ENCODE results near the gene MOV10.

The MOV10 gene

DNA sequence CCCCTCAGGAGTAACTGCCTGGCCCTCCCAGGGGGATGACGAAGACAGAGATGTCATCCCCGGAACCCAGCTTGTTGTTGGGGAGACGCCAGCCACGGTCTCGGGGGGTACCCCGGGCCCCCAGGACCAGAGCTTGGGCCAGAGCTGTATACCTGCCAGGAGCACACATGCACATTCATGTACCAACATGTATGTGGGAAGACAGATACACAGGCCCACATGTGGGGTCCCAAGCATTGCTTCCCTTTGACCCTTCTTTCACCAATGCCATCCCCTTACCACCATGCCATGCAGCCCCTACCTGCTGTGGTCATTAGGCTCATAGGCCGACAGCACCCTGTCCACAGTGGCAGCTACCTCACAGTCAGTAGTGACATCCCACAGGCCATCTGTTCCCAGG is 35.7 kb downstream of the MOV10 start:
- Mint-ChIP-seq H3K4me3 (no peak overlapping the region), H3K27ac (no peak overlapping the region), H3K4me1 (peaks cover 28% of the 10 kb centered on the region), H3K27me3 (peaks cover 20% of the 10 kb centered on the region), H3K9me3 (no peaks in the 10 kb centered on the region), H3K36me3 (ENCODE audit: low read depth) (no peaks in the 10 kb centered on the region)
- ATAC-seq (no peak), DNase-seq (no peak)

DNA sequence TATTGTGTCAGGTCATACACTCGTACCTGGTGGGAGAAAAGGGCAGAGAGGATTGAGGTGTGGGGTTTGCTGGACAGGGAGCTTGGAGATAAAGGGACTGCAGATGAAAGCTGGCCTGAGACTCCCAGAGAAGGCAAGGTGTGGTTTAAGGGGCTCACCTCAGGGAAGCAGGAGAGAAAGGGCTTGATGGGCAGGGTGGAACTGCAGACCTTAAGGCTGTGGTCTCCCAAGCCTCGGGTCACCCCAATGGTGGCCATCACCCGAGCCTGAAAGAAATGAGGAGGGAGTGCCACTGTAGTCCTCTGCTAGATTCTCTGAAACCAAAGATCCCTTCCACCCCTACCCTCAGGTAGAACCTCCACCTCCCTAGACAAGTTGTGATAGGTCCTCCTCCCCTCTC is 36.1 kb downstream of the MOV10 start:
- DNase-seq (no peak), ATAC-seq (no peak)
- no peaks in the 10 kb centered on the region for H3K9me3 Mint-ChIP-seq
- H3K4me3 Mint-ChIP-seq, result no peak overlapping the region
- peaks cover 26% of the 10 kb centered on the region for H3K4me1 Mint-ChIP-seq
- H3K36me3 Mint-ChIP-seq (ENCODE audit: low read depth), result no peaks in the 10 kb centered on the region
- peaks cover 20% of the 10 kb centered on the region for H3K27me3 Mint-ChIP-seq
- no peak overlapping the region for H3K27ac Mint-ChIP-seq

DNA sequence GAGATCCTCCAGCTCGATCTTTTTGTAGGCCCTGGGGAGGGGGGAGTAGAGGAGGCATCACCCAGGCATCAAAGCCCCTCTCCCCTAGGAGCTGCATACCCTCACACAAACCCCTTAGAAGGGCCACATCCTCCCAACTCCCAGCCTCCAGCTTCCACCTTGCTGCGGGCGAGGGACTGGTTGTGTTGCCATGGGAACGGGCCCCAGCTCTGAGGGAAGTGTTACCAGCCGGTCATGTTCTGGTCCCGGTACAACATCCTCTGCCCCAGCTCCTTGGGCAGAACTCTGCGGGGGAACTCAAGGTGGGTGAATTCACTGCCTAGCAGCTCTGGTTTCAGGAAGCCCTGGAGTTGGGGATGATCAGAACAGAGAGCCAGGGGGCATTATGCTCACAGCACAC is 36.6 kb downstream of the MOV10 start:
- H3K36me3 Mint-ChIP-seq (ENCODE audit: low read depth), result no peaks in the 10 kb centered on the region
- peaks cover 26% of the 10 kb centered on the region for H3K4me1 Mint-ChIP-seq
- ATAC-seq (no peak), DNase-seq (no peak)
- no peak overlapping the region for H3K4me3 Mint-ChIP-seq
- no peak overlapping the region for H3K27ac Mint-ChIP-seq
- H3K27me3 Mint-ChIP-seq, result peaks cover 20% of the 10 kb centered on the region
- no peaks in the 10 kb centered on the region for H3K9me3 Mint-ChIP-seq

DNA sequence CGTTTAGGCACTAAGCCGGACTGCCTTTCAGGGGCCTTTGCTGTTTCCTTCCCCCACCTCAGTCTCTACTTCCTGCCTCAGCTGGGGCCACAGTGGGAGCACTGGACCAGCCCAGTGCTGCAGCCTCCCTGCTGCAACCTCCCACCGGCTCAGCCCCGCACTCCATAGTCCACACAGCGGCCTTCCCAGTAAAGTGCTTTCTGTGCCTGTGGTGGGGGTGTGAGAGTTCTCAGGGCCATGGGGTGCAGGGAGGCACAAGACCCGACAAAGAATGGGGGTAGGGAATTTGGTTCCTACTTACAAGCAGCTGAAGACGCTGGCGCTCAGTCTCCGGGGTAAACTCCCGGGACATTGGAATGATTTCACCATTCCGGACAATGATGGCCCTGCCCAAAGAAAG is 37.2 kb downstream of the MOV10 start:
- Mint-ChIP-seq H3K27ac (no peak overlapping the region), H3K4me3 (no peak overlapping the region), H3K27me3 (peaks cover 20% of the 10 kb centered on the region), H3K4me1 (peaks cover 29% of the 10 kb centered on the region), H3K9me3 (no peaks in the 10 kb centered on the region), H3K36me3 (ENCODE audit: low read depth) (no peaks in the 10 kb centered on the region)
- ATAC-seq, result no peak
- no peak for DNase-seq

DNA sequence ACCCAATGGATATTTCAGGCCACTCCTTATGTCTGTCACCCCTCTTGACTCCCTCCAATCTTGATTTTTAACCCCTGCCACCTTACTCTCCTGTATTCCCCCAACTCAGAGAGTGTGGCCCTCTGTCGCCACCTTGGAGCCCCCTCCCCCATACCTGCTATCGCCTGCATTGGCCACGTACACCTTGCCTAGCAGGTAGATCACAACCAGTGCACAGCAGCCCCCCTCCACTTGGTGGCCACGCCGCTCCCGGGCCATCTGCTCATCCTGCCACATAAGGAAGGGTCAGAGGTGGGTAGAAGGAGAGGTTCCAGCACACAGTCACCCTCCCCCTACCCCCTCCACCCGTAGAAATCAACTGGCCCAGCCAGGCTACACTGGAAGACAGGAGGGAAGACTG is 37.7 kb downstream of the MOV10 start:
- DNase-seq (no peak), ATAC-seq (no peak)
- Mint-ChIP-seq H3K9me3 (no peaks in the 10 kb centered on the region), H3K4me1 (peaks cover 30% of the 10 kb centered on the region), H3K36me3 (ENCODE audit: low read depth) (no peaks in the 10 kb centered on the region), H3K27ac (no peak overlapping the region), H3K4me3 (no peak overlapping the region), H3K27me3 (peaks cover 20% of the 10 kb centered on the region)

DNA sequence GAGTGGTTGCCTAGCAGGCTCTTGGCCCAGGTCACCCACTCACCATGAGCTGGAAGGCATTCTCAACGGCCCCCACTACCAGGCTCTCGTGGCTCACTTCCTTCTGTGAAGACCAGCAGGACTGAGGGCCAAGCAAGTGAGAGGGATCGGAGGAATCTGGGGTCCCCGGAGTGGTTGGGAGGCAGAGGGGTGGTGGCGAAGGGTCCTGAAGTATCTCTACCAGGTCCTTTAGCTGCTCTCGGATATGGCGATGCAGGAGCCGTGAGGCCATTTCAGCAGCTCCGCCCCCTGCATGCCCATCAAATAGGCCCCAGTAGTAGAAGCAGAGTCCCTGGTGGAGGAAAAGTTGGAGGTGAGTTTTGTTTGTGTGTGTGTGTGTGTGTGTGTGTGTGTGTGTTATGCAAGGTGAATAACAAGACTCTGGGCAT is 38.3 kb downstream of the MOV10 start:
- Mint-ChIP-seq H3K9me3 (no peaks in the 10 kb centered on the region), H3K27ac (no peak overlapping the region), H3K36me3 (ENCODE audit: low read depth) (no peaks in the 10 kb centered on the region), H3K27me3 (peaks cover 20% of the 10 kb centered on the region), H3K4me1 (peaks cover 35% of the 10 kb centered on the region), H3K4me3 (no peak overlapping the region)
- ATAC-seq (no peak), DNase-seq (no peak)

DNA sequence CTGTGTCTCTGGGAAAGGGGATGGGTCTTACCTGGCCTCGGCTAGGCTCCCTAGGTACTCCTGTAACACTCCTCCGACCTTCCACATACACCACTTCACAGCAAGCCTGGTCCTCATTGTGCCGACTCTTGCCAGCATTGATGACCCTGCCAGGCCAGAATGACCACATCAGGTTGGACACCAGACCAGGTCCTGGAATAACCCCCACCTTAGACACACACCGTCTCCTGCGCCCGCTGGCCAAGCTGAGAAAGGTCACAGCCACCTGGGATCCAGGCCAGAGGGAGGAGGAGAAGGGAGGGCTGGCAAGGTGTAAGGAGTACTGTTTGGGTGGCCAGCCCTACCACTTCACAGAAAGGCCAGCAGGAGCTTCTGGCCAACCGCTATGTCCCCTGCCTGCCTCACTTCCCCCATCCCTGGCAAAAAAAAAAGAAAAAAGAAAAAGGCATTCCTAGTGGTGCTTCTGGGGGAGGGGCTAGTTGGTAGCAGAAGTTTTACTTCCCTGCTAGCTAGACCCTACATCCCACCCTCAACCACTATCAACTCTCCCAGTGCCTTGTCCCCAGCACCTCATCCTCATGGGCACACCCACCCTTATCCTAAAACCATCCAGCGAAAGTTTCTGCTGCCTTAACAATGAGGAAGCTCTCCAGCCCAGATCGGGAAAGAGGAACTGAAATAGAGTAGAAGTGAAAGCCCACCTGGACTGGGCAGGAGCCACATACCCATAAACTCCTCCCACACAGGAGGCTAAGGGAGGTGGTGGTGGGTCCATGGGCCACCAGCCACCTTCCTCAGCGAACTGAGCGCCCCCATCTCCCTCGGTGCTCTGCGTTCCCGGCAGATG is 39.2 kb downstream of the MOV10 start:
- Mint-ChIP-seq H3K4me3 (peak overlapping the region; percentile 38), H3K4me1 (peaks cover 36% of the 10 kb centered on the region), H3K27ac (peak overlapping the region; percentile 3), H3K9me3 (no peaks in the 10 kb centered on the region), H3K27me3 (peaks cover 19% of the 10 kb centered on the region), H3K36me3 (ENCODE audit: low read depth) (no peaks in the 10 kb centered on the region)
- ATAC-seq, result no peak
- DNase-seq, result no peak

DNA sequence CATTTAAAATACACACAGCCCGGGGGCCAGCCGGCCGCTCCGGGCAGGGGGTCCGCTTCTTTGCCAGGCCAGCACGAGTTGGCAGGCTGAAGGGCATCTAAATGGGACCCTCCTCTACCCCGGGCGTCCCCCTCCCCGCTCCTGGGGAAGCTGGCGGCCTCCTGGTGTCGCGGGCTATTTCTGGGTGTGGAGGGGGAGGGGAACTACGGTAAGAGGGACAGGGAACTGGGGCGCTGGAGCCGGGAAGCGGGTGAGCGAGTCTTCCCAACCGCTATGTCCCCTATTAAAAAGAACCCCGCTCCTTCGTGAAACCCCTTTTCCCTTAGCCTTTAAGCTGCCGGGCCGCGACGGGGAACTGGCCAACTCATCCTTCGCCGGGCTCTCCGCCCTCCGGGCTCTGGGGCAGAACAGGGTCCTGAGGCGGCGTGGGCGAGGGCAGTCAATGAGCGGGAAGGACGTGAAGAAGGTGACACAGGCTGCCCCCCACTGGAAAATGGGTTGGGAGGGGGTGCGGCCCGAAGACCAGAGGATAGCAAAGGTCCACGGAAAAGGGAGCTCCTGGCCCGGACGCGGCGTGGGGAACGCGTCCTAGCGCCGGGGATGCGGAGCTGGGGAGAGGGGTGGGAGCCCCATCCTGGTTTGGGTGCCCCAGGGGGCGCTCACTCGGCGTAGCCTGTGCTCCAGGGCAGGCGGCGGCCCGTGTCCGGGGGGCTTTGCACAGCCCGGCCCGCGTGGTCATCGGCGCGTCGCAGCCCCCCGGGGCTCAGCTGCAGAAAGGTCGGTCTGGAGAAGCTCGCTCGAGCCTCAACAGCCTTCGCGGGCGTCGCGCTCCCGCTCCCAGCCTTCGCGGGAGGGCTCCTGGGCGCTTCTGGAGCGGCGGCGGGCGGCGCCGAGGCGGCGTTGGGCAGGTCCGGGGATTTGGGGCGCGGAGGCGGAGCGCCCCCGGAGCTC is 40.1 kb downstream of the MOV10 start:
- peaks cover 25% of the 10 kb centered on the region for H3K27me3 Mint-ChIP-seq
- H3K27ac Mint-ChIP-seq, result no peak overlapping the region
- no peaks in the 10 kb centered on the region for H3K36me3 Mint-ChIP-seq (ENCODE audit: low read depth)
- peaks cover 34% of the 10 kb centered on the region for H3K4me1 Mint-ChIP-seq
- H3K9me3 Mint-ChIP-seq, result no peaks in the 10 kb centered on the region
- ATAC-seq, result peak; percentile 1
- H3K4me3 Mint-ChIP-seq, result peak overlapping the region; percentile 71
- no peak for DNase-seq

DNA sequence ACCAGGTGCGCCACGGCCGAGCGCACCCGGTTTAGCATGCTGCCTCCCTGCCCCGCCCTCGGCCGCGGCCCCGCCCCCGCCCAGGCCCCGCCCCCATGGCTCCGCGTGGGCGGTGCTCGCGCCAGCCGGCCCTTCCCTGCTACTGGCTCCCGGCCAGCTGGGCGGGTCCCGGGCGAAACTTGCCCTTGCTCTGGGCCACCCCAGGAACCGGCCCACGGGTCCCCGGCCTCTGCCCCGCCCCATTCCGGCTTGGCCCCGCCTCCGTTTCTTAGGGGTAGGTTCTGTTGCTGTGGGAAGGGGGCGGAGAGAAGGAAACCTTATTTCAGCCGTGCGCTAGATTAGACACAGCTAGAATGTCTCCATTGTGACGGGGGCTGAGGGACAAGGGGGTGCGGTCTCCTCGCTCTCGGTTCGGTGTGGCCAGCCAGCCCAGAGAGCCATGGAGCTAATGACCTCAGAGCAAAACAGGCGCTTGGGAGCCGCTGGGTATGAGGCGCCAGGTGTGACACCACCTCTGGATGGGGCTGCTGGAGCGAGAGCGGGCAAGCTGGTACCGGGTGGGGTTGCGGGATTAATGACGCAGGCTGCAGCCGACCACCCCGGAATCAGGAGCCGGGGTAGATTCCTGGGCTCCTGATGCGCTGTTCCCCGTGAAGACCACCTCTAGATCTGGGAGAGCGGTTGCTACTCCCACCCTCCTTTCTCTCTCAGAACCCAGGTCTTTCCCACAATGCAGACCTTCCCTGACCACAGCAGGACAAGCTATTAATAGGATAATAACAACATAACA is 41.0 kb downstream of the MOV10 start, which contains the start of gene PPM1J:
Gene PPM1J, minus strand, starts transcription at position 69 of the 790 bp plus-strand sequence. Its CDS starts 31 bp downstream, at position 38.
- Mint-ChIP-seq H3K9me3 (no peaks in the 10 kb centered on the region), H3K4me1 (peaks cover 30% of the 10 kb centered on the region), H3K4me3 (peak within 1 kb of the TSS; percentile 76), H3K27me3 (peaks cover 28% of the 10 kb centered on the region), H3K36me3 (ENCODE audit: low read depth) (no peaks in the 10 kb centered on the region), H3K27ac (no peak within 1 kb of the TSS)
- DNase-seq (peak; percentile 97), ATAC-seq (peak; percentile 78)

DNA sequence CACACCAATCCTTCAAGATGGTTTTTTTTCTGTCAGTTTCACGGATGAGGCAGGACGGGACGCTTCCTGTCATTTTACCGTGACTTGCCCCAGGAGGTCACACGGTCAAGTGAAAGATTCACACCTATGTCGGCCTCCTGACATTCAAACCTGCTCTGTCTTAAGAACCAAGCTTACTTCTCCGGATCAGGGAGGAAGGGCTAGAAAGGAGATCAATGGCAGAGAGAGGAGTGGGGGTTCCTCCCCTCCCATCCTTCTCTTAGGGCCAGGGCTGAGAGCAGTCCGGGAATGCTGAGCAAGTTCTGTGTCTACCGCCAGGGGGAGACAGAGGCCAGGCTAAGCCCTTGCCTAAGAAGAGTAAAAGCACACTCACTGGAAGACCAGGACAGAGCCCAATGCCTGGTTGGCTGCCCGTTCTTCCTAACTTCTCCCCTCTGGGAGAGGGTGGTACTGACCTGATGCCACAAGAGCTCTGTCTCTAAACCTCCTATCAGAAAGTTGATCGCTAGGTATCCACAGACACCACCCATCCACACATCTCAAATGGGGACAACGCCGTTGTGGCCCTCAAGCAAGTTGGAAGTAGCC is 41.8 kb downstream of the MOV10 start:
- H3K36me3 Mint-ChIP-seq (ENCODE audit: low read depth), result no peaks in the 10 kb centered on the region
- no peak overlapping the region for H3K27ac Mint-ChIP-seq
- peak; percentile 87 for DNase-seq
- ATAC-seq, result peak; percentile 45
- peaks cover 28% of the 10 kb centered on the region for H3K27me3 Mint-ChIP-seq
- H3K9me3 Mint-ChIP-seq, result no peaks in the 10 kb centered on the region
- H3K4me1 Mint-ChIP-seq, result peaks cover 30% of the 10 kb centered on the region
- H3K4me3 Mint-ChIP-seq, result peak overlapping the region; percentile 76

DNA sequence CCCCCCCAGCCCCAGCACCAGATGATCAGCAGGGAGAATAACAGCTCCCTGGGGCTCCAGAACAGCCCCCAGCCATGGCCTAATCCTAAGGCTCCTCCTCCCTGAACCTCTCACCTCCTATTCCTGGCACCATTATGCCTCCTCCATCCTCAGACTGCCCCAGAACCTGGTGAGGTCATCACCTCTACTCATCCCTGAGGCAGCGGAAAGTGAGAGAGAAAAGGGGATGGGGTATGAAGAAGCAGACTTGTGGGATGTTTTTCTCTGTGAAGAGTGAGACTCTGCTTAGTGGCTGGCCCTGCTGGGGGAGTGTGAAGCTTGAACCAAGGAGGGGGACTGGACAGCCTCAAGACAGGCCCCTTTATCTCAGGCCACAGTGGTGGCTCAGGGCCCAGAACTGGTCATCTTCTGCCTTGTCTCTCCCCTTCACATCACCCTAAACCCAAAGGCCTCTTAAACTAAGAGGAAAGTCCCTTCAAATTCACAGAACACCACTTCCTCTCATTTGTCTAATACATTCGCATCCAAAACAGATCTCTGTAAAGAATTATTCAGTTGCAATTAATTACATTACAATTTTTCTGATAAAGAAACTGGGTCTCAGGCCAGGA is 42.9 kb downstream of the MOV10 start:
- Mint-ChIP-seq H3K4me3 (no peak overlapping the region), H3K9me3 (no peaks in the 10 kb centered on the region), H3K27ac (no peak overlapping the region), H3K4me1 (peaks cover 36% of the 10 kb centered on the region), H3K36me3 (ENCODE audit: low read depth) (no peaks in the 10 kb centered on the region), H3K27me3 (peaks cover 33% of the 10 kb centered on the region)
- no peak for ATAC-seq
- DNase-seq, result no peak

DNA sequence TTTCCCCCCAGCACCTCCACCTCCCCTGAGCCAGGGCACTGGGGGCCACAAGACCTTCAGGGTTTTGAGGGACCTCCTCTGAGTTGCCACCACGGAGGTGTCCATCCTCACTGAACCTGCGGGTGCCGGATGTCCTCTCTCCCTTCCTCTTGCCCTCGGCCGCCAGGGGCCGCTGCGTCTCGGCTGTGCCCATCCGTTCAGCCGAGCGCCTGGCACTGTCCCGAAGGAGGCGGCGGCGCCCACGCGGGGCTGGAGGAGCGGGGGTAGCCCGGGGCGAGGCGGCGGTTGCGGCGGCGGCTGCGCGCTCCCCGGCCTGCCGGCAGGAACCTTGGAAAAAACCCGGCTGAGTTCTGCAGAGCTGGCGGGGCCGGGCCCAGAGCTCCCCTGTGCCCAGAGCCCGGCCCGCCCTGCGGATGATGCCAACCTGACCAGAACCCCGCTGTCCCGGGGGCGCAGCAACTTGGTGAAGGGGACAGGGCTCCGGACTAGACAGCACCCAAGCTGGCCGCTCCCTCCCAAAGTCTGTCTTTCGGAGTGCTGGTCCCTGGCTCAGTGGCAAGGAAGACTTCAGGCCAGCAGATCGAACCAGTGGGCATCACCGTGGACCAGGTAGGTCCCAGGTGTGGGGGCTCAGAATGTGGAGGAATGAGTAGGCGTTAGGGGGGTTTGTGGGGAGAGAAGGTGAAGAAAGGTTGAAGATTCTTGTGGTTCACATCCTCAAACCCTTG is 44.4 kb downstream of the MOV10 start:
- H3K27ac Mint-ChIP-seq, result no peak overlapping the region
- H3K9me3 Mint-ChIP-seq, result no peaks in the 10 kb centered on the region
- peak overlapping the region; percentile 33 for H3K4me3 Mint-ChIP-seq
- no peaks in the 10 kb centered on the region for H3K36me3 Mint-ChIP-seq (ENCODE audit: low read depth)
- peaks cover 27% of the 10 kb centered on the region for H3K27me3 Mint-ChIP-seq
- peak; percentile 37 for ATAC-seq
- peaks cover 45% of the 10 kb centered on the region for H3K4me1 Mint-ChIP-seq
- DNase-seq, result peak; percentile 86

DNA sequence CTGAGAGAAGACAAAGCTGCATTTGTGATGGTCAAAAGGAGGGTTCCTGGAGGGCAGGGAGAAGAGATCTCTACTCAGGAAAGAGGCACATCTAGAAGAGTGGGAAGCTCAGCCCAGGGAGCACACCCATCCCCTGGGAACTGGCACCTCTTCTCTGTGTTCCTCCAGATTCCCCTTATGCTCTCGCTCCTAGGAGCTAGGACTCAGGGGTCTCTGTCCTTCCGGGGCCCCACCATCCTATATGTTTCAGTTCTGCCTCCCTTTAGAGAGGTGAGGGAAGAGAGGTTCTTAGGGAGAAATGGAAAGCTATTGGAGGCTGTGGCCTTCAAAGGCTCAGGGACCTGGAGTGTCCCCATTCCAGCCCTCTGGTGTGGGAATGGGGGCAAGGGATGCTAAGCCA is 45.2 kb downstream of the MOV10 start:
- H3K36me3 Mint-ChIP-seq (ENCODE audit: low read depth), result no peaks in the 10 kb centered on the region
- H3K4me3 Mint-ChIP-seq, result no peak overlapping the region
- DNase-seq, result no peak
- no peak overlapping the region for H3K27ac Mint-ChIP-seq
- peaks cover 37% of the 10 kb centered on the region for H3K4me1 Mint-ChIP-seq
- no peaks in the 10 kb centered on the region for H3K9me3 Mint-ChIP-seq
- peaks cover 19% of the 10 kb centered on the region for H3K27me3 Mint-ChIP-seq
- no peak for ATAC-seq
